ENCODE data around the gene EPB41L1. TPM values are rescaled to one million over a fixed set of nuclear protein-coding genes. Genes with fewer than 3 reads are reported as not detected.

The EPB41L1 gene
- total RNA-seq, 1 experiment from 2014 or later, result 134 TPM

DNA sequence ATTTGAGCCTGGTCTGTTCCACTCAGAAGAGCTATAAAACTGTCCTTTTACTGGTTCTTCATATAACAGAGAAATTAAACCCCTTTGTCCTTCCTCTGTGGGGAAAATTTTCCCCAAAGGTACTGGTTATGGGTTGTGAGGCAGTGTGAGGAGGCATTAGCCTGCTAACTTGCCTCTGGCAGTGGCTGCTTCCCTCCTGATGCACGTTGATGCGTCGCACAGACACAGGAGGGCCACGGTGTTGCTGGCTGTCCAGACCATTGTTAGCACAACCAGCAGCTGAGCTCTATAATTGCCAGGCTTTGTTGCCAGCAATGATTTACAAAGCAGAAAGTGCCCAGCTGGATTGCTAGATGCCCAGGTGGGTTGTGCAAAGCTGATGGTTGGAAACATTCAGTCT, 91.9 kb downstream of the EPB41L1 start:
- Histone ChIP-seq H3K79me2 (ENCODE audit: low read depth) (peaks cover 3% of the 10 kb centered on the region; the same call in 1 of the 2 replicates), H3K4me2 (no peak overlapping the region), H4K20me1 (ENCODE audit: insufficient read depth) (peaks cover 39% of the 10 kb centered on the region), H3K9me2 (ENCODE audit: insufficient read depth) (no peaks in the 10 kb centered on the region), H3K27me3 (ENCODE audit: insufficient read depth, low read depth) (no peaks in the 10 kb centered on the region), H3K4me3 (no peak overlapping the region), H2AFZ (no peak overlapping the region), H3K4me1 (replicated peaks; ENCODE audit: insufficient read depth) (no peaks in the 10 kb centered on the region), H3K9me3 (ENCODE audit: insufficient read depth, low read depth) (no peaks in the 10 kb centered on the region), H3F3A (ENCODE audit: insufficient read depth, low read depth) (no peaks in the 10 kb centered on the region), H3K36me3 (ENCODE audit: low read depth) (peaks cover 52% of the 10 kb centered on the region), H3K27ac (no peak overlapping the region)
- CTCF ChIA-PET, result interaction anchor here (0.6 kb wide), 1 partner anchor 151 kb away, joined by 3 read pairs; no protein-coding TSS in a partner anchor
- TF ChIP-seq EZH2 (IDR thresholded peaks at IDR 0.05; ENCODE audit: low read depth), result no peak
- TF ChIP-seq, protein P1, sequence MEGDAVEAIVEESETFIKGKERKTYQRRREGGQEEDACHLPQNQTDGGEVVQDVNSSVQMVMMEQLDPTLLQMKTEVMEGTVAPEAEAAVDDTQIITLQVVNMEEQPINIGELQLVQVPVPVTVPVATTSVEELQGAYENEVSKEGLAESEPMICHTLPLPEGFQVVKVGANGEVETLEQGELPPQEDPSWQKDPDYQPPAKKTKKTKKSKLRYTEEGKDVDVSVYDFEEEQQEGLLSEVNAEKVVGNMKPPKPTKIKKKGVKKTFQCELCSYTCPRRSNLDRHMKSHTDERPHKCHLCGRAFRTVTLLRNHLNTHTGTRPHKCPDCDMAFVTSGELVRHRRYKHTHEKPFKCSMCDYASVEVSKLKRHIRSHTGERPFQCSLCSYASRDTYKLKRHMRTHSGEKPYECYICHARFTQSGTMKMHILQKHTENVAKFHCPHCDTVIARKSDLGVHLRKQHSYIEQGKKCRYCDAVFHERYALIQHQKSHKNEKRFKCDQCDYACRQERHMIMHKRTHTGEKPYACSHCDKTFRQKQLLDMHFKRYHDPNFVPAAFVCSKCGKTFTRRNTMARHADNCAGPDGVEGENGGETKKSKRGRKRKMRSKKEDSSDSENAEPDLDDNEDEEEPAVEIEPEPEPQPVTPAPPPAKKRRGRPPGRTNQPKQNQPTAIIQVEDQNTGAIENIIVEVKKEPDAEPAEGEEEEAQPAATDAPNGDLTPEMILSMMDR (conservative IDR thresholded peaks at IDR 0.05), result no peak
- intact Hi-C loops (cut with micrococcal nuclease; ENCODE audit: unreplicated experiment), result no loop called here
- no TSS peak for BruUV-seq (replicated peaks)
- POLR2A ChIA-PET (ENCODE audit: unreplicated experiment), result interaction anchor here (0.7 kb wide), 1 partner anchor 652 kb away, joined by 4 read pairs; no protein-coding TSS in a partner anchor
- DNase-seq, result no peak

DNA sequence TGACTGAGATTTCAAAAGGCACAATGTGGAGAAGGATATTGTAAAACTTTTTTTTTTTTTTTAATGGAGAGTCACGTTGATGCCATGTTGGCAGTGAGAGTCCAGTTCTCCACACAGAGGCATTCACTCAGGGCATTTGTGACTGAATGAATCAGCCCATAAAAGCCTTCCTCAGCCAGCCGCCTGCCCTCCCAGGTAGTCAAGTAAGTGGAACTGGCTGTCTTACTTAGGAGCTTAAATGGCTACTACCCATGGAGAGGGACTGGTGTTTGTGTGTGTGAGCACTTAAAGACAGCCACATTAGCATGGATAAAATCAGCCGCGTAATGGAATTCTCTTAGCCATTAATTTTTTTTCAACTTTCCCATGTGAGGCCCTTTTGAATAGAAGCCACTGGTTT, 94.3 kb downstream of the EPB41L1 start:
- H3F3A ChIP-seq (ENCODE audit: insufficient read depth, low read depth), result no peaks in the 10 kb centered on the region
- no peak for TF ChIP-seq EZH2 (IDR thresholded peaks at IDR 0.05; ENCODE audit: low read depth)
- H3K27me3 ChIP-seq (ENCODE audit: insufficient read depth, low read depth), result no peaks in the 10 kb centered on the region
- H3K79me2 ChIP-seq (ENCODE audit: low read depth), result no peaks in the 10 kb centered on the region
- no TSS peak for BruUV-seq (replicated peaks)
- no peak overlapping the region for H3K27ac ChIP-seq
- H3K9me2 ChIP-seq (ENCODE audit: insufficient read depth), result no peaks in the 10 kb centered on the region
- H3K4me1 ChIP-seq (replicated peaks; ENCODE audit: insufficient read depth), result no peaks in the 10 kb centered on the region
- ChIA-PET POLR2A (ENCODE audit: unreplicated experiment) (no interaction called here), CTCF (interaction anchor here (0.6 to 0.7 kb wide), 2 partner anchors 43 to 93 kb away, joined by 5 to 14 read pairs; no protein-coding TSS in a partner anchor)
- H2AFZ ChIP-seq, result no peak overlapping the region
- DNase-seq, result no peak
- H3K36me3 ChIP-seq (ENCODE audit: low read depth), result peaks cover 47% of the 10 kb centered on the region
- H3K4me3 ChIP-seq, result no peak overlapping the region
- peaks cover 39% of the 10 kb centered on the region for H4K20me1 ChIP-seq (ENCODE audit: insufficient read depth)
- H3K4me2 ChIP-seq, result no peak overlapping the region
- no peaks in the 10 kb centered on the region for H3K9me3 ChIP-seq (ENCODE audit: insufficient read depth, low read depth)
- intact Hi-C loops (cut with micrococcal nuclease; ENCODE audit: unreplicated experiment), result no loop called here

DNA sequence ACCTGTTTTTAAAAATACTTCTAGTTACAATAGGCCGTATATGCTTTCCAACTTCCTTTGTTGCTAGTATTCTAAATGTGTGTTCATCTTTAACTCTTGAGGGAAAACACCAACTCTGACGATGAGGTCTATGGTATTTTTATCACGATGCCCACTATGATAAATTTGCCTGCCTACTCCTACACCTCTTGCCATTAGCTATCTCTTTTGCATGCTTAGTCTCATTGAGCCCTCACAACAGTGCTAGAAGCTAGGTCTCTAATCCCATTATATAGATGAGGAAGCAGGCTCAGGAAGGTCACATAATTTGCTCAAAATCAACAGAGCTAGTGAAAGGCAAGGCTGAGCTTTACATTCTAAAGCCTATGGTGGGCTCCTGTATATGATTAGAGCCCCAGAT, 94.9 kb downstream of the EPB41L1 start:
- Histone ChIP-seq H3K79me2 (ENCODE audit: low read depth) (no peaks in the 10 kb centered on the region), H2AFZ (no peak overlapping the region), H3K4me2 (no peak overlapping the region), H3K9me2 (ENCODE audit: insufficient read depth) (no peaks in the 10 kb centered on the region), H3K9me3 (ENCODE audit: insufficient read depth, low read depth) (no peaks in the 10 kb centered on the region), H3K27ac (no peak overlapping the region), H4K20me1 (ENCODE audit: insufficient read depth) (peaks cover 39% of the 10 kb centered on the region), H3K27me3 (ENCODE audit: insufficient read depth, low read depth) (no peaks in the 10 kb centered on the region), H3K36me3 (ENCODE audit: low read depth) (peaks cover 47% of the 10 kb centered on the region), H3K4me3 (no peak overlapping the region), H3F3A (ENCODE audit: insufficient read depth, low read depth) (no peaks in the 10 kb centered on the region), H3K4me1 (replicated peaks; ENCODE audit: insufficient read depth) (no peaks in the 10 kb centered on the region)
- ChIA-PET CTCF (interaction anchor here (0.6 to 0.7 kb wide), 3 partner anchors 44 to 93 kb away, joined by 5 to 17 read pairs (median 14); no protein-coding TSS in a partner anchor), POLR2A (ENCODE audit: unreplicated experiment) (no interaction called here)
- no peak for TF ChIP-seq EZH2 (IDR thresholded peaks at IDR 0.05; ENCODE audit: low read depth)
- TF ChIP-seq, protein P1 (conservative IDR thresholded peaks at IDR 0.05), result no peak
- DNase-seq, result no peak
- intact Hi-C loops (cut with micrococcal nuclease; ENCODE audit: unreplicated experiment), result no loop called here
- no TSS peak for BruUV-seq (replicated peaks)

DNA sequence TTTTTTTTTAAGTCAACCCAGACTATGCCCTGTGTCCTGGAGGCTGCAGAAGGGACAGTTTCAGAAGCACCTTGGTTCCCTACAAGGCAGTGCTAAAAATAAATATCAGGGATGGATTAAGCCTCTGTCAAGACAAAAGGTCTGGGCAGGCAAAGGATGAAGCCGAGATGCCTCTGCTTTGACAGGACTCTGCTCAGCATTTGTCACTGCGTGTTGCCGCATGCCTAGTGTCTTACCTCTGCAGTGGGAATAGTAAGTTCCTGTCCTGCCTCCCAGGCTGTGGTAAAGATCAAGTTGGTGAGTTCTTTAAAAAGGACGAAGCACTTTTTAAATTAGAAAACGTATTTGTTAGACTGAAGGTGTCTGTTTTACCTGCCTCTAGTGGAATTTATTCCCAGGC, 96.9 kb downstream of the EPB41L1 start:
- Histone ChIP-seq H2AFZ (no peak overlapping the region), H3K27ac (no peak overlapping the region), H3F3A (ENCODE audit: insufficient read depth, low read depth) (no peaks in the 10 kb centered on the region), H4K20me1 (ENCODE audit: insufficient read depth) (peaks cover 38% of the 10 kb centered on the region), H3K4me1 (replicated peaks; ENCODE audit: insufficient read depth) (no peaks in the 10 kb centered on the region), H3K9me3 (ENCODE audit: insufficient read depth, low read depth) (no peaks in the 10 kb centered on the region), H3K79me2 (ENCODE audit: low read depth) (no peaks in the 10 kb centered on the region), H3K27me3 (ENCODE audit: insufficient read depth, low read depth) (no peaks in the 10 kb centered on the region), H3K4me2 (no peak overlapping the region), H3K9me2 (ENCODE audit: insufficient read depth) (no peaks in the 10 kb centered on the region), H3K36me3 (ENCODE audit: low read depth) (peaks cover 40% of the 10 kb centered on the region), H3K4me3 (no peak overlapping the region)
- BruUV-seq (replicated peaks), result no TSS peak
- DNase-seq, result no peak
- ChIA-PET POLR2A (ENCODE audit: unreplicated experiment) (no interaction called here), CTCF (no interaction called here)
- intact Hi-C loops (cut with micrococcal nuclease; ENCODE audit: unreplicated experiment), result no loop called here
- no peak for TF ChIP-seq EZH2 (IDR thresholded peaks at IDR 0.05; ENCODE audit: low read depth)
- TF ChIP-seq, protein P1 (conservative IDR thresholded peaks at IDR 0.05), result no peak
